GM23338 (cell line): ENCODE data around the gene SENP6. TPM values are rescaled to one million over a fixed set of nuclear protein-coding genes. Genes with fewer than 3 reads are reported as not detected.

ENCODE experiments used
- ATAC-seq: fragments of 200-7000 bp; cut with Tn5 transposase; 3 replicates; pipeline ENCODE4 v1.9.1; 2020
- DNase-seq: peaks from one replicate; pipeline ENCODE4 v3.0.0-alpha.2; 2015; ENCODE audit warnings: low spot score
- H2AFZ ChIP-seq: fragments of 200-600 bp; sonication (generic); 2 replicates; pipeline ENCODE4 v1.8.0; 2016; ENCODE audit warnings: antibody characterized with exemption, mild to moderate bottlenecking, moderate library complexity
- H3F3A ChIP-seq: fragments of 200-600 bp; sonication (generic); replicated peaks from 2 replicates; pipeline ENCODE4 v1.8.0; 2017; ENCODE audit warnings: antibody characterized with exemption, mixed run types, low read depth
- H3K27ac ChIP-seq: fragments of 200-600 bp; sonication (generic); 2 replicates; pipeline ENCODE4 v1.6.1; 2016; ENCODE audit warnings: low read depth
- H3K27me3 ChIP-seq: fragments of 200-600 bp; sonication (generic); 2 replicates; pipeline ENCODE4 v1.8.0; 2016; ENCODE audit warnings: mild to moderate bottlenecking, mixed run types, moderate library complexity; ENCODE audit not compliant: insufficient read depth
- H3K36me3 ChIP-seq: fragments of 200-600 bp; sonication (generic); 2 replicates; pipeline ENCODE4 v1.8.0; 2016; ENCODE audit warnings: mild to moderate bottlenecking; ENCODE audit not compliant: insufficient read depth
- H3K4me1 ChIP-seq: fragments of 200-600 bp; sonication (generic); 2 replicates; pipeline ENCODE4 v1.8.0; 2016; ENCODE audit warnings: mild to moderate bottlenecking, moderate library complexity; ENCODE audit not compliant: insufficient read depth
- H3K4me2 ChIP-seq: fragments of 200-600 bp; sonication (generic); 2 replicates; pipeline ENCODE4 v1.7.1; 2017; ENCODE audit warnings: mixed run types
- H3K4me3 ChIP-seq: fragments of 200-600 bp; sonication (generic); 2 replicates; pipeline ENCODE4 v1.6.1; 2016; ENCODE audit warnings: mixed run types
- H3K79me2 ChIP-seq: fragments of 200-600 bp; sonication (generic); replicated peaks from 2 replicates; pipeline ENCODE4 v1.8.0; 2017; ENCODE audit warnings: mild to moderate bottlenecking; ENCODE audit not compliant: insufficient read depth
- H3K9me2 ChIP-seq: fragments of 200-600 bp; sonication (generic); 2 replicates; pipeline ENCODE4 v1.8.0; 2017; ENCODE audit not compliant: insufficient read depth
- H4K20me1 ChIP-seq: fragments of 200-600 bp; sonication (generic); replicated peaks from 2 replicates; pipeline ENCODE4 v1.8.0; 2017; ENCODE audit warnings: mild to moderate bottlenecking; ENCODE audit not compliant: insufficient read depth
- H3K27ac Mint-ChIP-seq: 2 replicates; pipeline ENCODE4 v1.8.0; 2020; ENCODE audit warnings: inconsistent platforms, mild to moderate bottlenecking, moderate library complexity, mixed read lengths
- H3K27me3 Mint-ChIP-seq: 3 replicates; pipeline ENCODE4 v1.8.0; 2022; ENCODE audit warnings: low read depth, mild to moderate bottlenecking, moderate library complexity, mixed read lengths, inconsistent platforms; ENCODE audit not compliant: insufficient read depth, poor library complexity
- H3K36me3 Mint-ChIP-seq: 3 replicates; pipeline ENCODE4 v1.8.0; 2021; ENCODE audit warnings: low read depth, mild to moderate bottlenecking, inconsistent platforms, moderate library complexity, mixed read lengths
- H3K4me1 Mint-ChIP-seq: 3 replicates; pipeline ENCODE4 v1.8.0; 2020; ENCODE audit warnings: mild to moderate bottlenecking, inconsistent platforms, mixed read lengths
- H3K4me3 Mint-ChIP-seq: 3 replicates; pipeline ENCODE4 v1.8.0; 2021; ENCODE audit warnings: moderate library complexity, mild to moderate bottlenecking, inconsistent platforms, mixed read lengths
- H3K9me3 Mint-ChIP-seq: 3 replicates; pipeline ENCODE4 v1.8.0; 2020; ENCODE audit warnings: moderate library complexity, mild to moderate bottlenecking, inconsistent platforms, mixed read lengths
- CREB1 ChIP-seq: fragments of 250-450 bp; sonication (Bioruptor Pico); IDR thresholded peaks from 2 replicates; pipeline ENCODE4 v1.5.0; 2020; ENCODE audit warnings: low read depth, mild to moderate bottlenecking, moderate library complexity
- EZH2 ChIP-seq: fragments of 200-600 bp; sonication (generic); IDR thresholded peaks from one replicate; pipeline ENCODE4 v1.8.0; 2017; ENCODE audit warnings: antibody characterized with exemption, mild to moderate bottlenecking, low read depth; ENCODE audit not compliant: unreplicated experiment
- JUNB ChIP-seq: IDR thresholded peaks from one replicate; pipeline ENCODE4 v1.6.1; 2016; ENCODE audit warnings: antibody characterized with exemption; ENCODE audit not compliant: unreplicated experiment
- NANOG ChIP-seq: IDR thresholded peaks from 2 replicates; pipeline ENCODE4 v1.6.1; 2016; ENCODE audit warnings: antibody characterized with exemption, borderline replicate concordance
- POLR2AphosphoS5 ChIP-seq: IDR thresholded peaks from 2 replicates; pipeline ENCODE4 v1.6.1; 2016; ENCODE audit warnings: antibody characterized with exemption, low read depth
- STAT1 ChIP-seq: IDR thresholded peaks from one replicate; pipeline ENCODE4 v1.6.1; 2016; ENCODE audit warnings: antibody characterized with exemption; ENCODE audit not compliant: unreplicated experiment
- ZNF114 ChIP-seq: fragments of 250-450 bp; sonication (Bioruptor Pico); IDR thresholded peaks from 2 replicates; pipeline ENCODE4 v1.5.0; 2020; ENCODE audit warnings: mild to moderate bottlenecking, moderate library complexity
- ZNF331 ChIP-seq: fragments of 250-450 bp; sonication (Bioruptor Pico); IDR thresholded peaks from 2 replicates; pipeline ENCODE4 v1.5.0; 2020; ENCODE audit warnings: low read depth, mild to moderate bottlenecking, moderate library complexity
- polyA plus RNA-seq: library from polyadenylated mRNA; unstranded; fragments of >200 nt; fragmentation: Nextera tagmentation; extraction: Ambion mirVana; gene quantifications from 2 replicates; pipeline ENCODE4 v1.2.1, GENCODE V29; 2016
- total RNA-seq: library from RNA; depleted of rRNA; stranded (reverse); fragments of >200 nt; shearing (Covaris generic); gene quantifications from 2 replicates; pipeline ENCODE4 v1.2.3, GENCODE V29; 2014
- TF ChIP-seq, protein P1 (sequence below): IDR thresholded peaks from 2 replicates; pipeline ENCODE4 v1.6.1; 2016; ENCODE audit warnings: antibody characterized with exemption
- TF ChIP-seq, protein P2 (sequence below): IDR thresholded peaks from one replicate; pipeline ENCODE4 v1.6.1; 2018; ENCODE audit warnings: antibody characterized with exemption; ENCODE audit not compliant: unreplicated experiment
- TF ChIP-seq, protein P3 (sequence below), 2 experiments: fragments of 200-600 bp in 1 of 2; sonication (generic) in 1 of 2; conservative IDR thresholded peaks; 2 replicates each; pipeline versions ENCODE4 v1.5.1 to v1.6.1; 2016 to 2017; ENCODE audit warnings: antibody characterized with exemption in 2 of 2, low read depth in 2 of 2, mild to moderate bottlenecking in 2 of 2, moderate library complexity in 1 of 2

SENP6 gene
- total and polyA plus RNA-seq, 2 experiments from 2014 or later: 66.6 to 114 TPM

DNA sequence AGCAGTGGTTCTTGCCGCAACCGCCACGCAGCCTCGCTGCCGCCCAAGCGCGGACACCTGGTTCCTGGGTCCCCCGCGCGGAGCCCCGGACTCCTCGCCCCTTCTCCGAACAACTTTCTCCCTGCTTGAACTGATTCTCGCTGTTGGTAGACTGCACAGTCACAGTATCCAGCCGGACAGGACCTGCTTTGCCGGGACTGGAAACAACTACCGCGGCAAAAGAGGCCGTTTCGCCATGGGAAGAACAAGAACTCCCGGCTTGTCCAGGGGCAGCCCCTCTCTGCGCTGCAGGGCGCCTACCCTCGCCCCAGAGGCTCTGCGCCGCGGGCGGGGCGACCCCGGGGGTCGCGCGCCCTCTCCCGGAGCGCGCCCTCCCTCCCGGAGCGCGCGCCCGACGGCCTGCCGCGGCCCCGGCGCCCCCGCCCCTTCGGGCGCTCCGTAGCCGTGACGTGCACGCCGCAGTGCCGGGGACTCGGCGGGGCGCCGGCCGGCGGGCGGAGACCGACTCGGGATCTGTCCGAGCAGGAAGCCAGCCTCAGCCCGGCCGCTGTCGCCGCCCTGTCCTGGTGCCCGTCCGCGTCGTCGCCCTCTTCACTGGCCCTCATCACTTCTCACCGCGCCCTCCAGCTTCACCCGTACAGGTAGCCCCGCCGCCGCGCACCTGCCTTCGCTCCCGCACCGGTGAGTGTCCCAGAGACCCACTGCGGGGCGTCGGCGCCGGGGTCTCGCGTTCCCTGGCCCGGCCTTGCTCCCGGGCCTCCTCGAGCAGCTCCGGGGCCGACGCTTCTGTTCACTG is 147.3 kb downstream of the SENP6 start, which contains the start of gene MYO6:
MYO6 (plus strand) TSS at position 497 of the 796 bp plus-strand sequence. CDS start 68,309 bp downstream, outside the sequence.
- Histone ChIP-seq H2AFZ (peak within 1 kb of the TSS; percentile 56), H3K79me2 (peaks cover 5% of the 10 kb centered on the region; the same call in 1 of the 2 replicates), H3K4me3 (peak within 1 kb of the TSS; percentile 75), H3K27ac (peak within 1 kb of the TSS; percentile 91; the same call in 1 of the 2 replicates), H3F3A (no peaks in the 10 kb centered on the region), H3K9me2 (no peaks in the 10 kb centered on the region), H3K36me3 (no peaks in the 10 kb centered on the region), H3K27me3 (peaks cover 20% of the 10 kb centered on the region), H4K20me1 (peaks cover 3% of the 10 kb centered on the region; the same call in 1 of the 2 replicates), H3K4me2 (peak within 1 kb of the TSS; percentile 79), H3K4me1 (peaks cover 7% of the 10 kb centered on the region)
- peaks cover 21% of the 10 kb centered on the region for H3K27me3 Mint-ChIP-seq
- peak within 1 kb of the TSS; percentile 93 for H3K4me3 Mint-ChIP-seq
- peak within 1 kb of the TSS; percentile 94 for H3K27ac Mint-ChIP-seq
- TF ChIP-seq, protein P1, sequence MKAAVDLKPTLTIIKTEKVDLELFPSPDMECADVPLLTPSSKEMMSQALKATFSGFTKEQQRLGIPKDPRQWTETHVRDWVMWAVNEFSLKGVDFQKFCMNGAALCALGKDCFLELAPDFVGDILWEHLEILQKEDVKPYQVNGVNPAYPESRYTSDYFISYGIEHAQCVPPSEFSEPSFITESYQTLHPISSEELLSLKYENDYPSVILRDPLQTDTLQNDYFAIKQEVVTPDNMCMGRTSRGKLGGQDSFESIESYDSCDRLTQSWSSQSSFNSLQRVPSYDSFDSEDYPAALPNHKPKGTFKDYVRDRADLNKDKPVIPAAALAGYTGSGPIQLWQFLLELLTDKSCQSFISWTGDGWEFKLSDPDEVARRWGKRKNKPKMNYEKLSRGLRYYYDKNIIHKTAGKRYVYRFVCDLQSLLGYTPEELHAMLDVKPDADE: no peak
- TF ChIP-seq CREB1 (peak; percentile 77), POLR2AphosphoS5 (peak; percentile 87)
- TF ChIP-seq, protein P2, sequence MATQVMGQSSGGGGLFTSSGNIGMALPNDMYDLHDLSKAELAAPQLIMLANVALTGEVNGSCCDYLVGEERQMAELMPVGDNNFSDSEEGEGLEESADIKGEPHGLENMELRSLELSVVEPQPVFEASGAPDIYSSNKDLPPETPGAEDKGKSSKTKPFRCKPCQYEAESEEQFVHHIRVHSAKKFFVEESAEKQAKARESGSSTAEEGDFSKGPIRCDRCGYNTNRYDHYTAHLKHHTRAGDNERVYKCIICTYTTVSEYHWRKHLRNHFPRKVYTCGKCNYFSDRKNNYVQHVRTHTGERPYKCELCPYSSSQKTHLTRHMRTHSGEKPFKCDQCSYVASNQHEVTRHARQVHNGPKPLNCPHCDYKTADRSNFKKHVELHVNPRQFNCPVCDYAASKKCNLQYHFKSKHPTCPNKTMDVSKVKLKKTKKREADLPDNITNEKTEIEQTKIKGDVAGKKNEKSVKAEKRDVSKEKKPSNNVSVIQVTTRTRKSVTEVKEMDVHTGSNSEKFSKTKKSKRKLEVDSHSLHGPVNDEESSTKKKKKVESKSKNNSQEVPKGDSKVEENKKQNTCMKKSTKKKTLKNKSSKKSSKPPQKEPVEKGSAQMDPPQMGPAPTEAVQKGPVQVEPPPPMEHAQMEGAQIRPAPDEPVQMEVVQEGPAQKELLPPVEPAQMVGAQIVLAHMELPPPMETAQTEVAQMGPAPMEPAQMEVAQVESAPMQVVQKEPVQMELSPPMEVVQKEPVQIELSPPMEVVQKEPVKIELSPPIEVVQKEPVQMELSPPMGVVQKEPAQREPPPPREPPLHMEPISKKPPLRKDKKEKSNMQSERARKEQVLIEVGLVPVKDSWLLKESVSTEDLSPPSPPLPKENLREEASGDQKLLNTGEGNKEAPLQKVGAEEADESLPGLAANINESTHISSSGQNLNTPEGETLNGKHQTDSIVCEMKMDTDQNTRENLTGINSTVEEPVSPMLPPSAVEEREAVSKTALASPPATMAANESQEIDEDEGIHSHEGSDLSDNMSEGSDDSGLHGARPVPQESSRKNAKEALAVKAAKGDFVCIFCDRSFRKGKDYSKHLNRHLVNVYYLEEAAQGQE: no peak
- H3K36me3 Mint-ChIP-seq: no peaks in the 10 kb centered on the region
- no peaks in the 10 kb centered on the region for H3K9me3 Mint-ChIP-seq
- peaks cover 10% of the 10 kb centered on the region for H3K4me1 Mint-ChIP-seq
- ATAC-seq (peak; percentile 85), DNase-seq (peak; percentile 80)

DNA sequence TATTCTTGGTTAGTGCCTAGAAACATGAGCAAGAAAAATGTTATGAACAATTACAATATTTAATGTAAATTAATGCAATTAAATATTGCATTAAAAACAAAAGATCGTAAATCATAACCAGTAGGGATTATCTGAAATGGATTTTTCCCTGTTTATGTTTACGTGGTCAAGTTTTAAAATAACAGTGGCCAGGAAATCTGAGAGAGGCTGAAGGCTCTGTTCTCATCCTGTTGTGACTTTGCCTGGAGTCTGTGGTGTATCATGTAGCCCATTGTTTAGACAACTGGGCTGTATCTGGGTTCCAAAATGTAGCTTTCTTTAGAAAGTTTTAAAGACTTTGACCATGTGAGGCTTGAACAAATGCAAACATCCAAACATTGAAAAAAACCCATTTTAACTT is 149.8 kb downstream of the SENP6 start:
- Histone ChIP-seq H3K79me2 (peaks cover 5% of the 10 kb centered on the region; the same call in 1 of the 2 replicates), H3K36me3 (no peaks in the 10 kb centered on the region), H3K4me2 (no peak overlapping the region), H3F3A (no peaks in the 10 kb centered on the region), H3K27me3 (peaks cover 20% of the 10 kb centered on the region), H2AFZ (no peak overlapping the region), H4K20me1 (peaks cover 3% of the 10 kb centered on the region; the same call in 1 of the 2 replicates), H3K27ac (no peak overlapping the region), H3K4me3 (no peak overlapping the region), H3K4me1 (peaks cover 7% of the 10 kb centered on the region), H3K9me2 (no peaks in the 10 kb centered on the region)
- Mint-ChIP-seq H3K9me3 (no peaks in the 10 kb centered on the region), H3K27ac (no peak overlapping the region), H3K36me3 (no peaks in the 10 kb centered on the region), H3K4me3 (no peak overlapping the region), H3K27me3 (peaks cover 21% of the 10 kb centered on the region), H3K4me1 (peaks cover 10% of the 10 kb centered on the region)
- ATAC-seq (no peak), DNase-seq (no peak)
- TF ChIP-seq, protein P3, sequence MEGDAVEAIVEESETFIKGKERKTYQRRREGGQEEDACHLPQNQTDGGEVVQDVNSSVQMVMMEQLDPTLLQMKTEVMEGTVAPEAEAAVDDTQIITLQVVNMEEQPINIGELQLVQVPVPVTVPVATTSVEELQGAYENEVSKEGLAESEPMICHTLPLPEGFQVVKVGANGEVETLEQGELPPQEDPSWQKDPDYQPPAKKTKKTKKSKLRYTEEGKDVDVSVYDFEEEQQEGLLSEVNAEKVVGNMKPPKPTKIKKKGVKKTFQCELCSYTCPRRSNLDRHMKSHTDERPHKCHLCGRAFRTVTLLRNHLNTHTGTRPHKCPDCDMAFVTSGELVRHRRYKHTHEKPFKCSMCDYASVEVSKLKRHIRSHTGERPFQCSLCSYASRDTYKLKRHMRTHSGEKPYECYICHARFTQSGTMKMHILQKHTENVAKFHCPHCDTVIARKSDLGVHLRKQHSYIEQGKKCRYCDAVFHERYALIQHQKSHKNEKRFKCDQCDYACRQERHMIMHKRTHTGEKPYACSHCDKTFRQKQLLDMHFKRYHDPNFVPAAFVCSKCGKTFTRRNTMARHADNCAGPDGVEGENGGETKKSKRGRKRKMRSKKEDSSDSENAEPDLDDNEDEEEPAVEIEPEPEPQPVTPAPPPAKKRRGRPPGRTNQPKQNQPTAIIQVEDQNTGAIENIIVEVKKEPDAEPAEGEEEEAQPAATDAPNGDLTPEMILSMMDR (conservative IDR thresholded peaks at IDR 0.05; ENCODE audit: low read depth in 2 of 2): no peak
- TF ChIP-seq, protein P1: no peak
- TF ChIP-seq STAT1: no peak
- TF ChIP-seq, protein P2: no peak
- no peak for TF ChIP-seq NANOG
- TF ChIP-seq EZH2: no peak
- TF ChIP-seq ZNF114: no peak
- no peak for TF ChIP-seq POLR2AphosphoS5
- TF ChIP-seq JUNB: no peak
- TF ChIP-seq ZNF331 (CRISPR knock-in tag): no peak
